Iris pigment epithelial cell (primary cell): ENCODE results near the gene LIG3.
A peak's percentile ranks its signal among the peaks of the same experiment; 100 is the strongest.
"Not testable (repeated sequence)": the region's sequence is repeated elsewhere in the genome, so short reads cannot be mapped to it uniquely, and the experiment has no call there.

Experiments
- DNase-seq: peaks from one replicate; pipeline ENCODE4 v3.0.0-alpha.2; 2011; ENCODE audit warnings: low read depth

The LIG3 gene

DNA sequence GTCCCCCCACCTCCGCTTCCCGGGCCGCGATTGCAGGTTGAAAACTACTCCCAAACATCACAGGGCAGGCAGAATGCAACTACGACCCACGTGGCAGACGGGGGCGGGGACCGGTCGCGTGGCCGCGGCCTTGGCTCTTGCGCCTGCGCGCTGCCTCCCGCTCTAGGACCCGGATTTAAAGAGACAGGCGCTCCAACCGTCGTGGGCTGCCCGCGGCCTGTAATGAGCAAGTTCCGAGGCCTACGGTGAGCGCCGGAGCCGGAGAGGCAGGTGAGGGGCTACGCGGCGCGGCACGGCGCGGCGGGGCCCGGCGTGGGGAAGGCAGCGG is at the start of gene LIG3:
Gene LIG3, plus strand, starts transcription at position 160 of the 328 bp plus-strand sequence. CDS start 2,494 bp downstream, outside the sequence.
- peak; percentile 93 for DNase-seq

DNA sequence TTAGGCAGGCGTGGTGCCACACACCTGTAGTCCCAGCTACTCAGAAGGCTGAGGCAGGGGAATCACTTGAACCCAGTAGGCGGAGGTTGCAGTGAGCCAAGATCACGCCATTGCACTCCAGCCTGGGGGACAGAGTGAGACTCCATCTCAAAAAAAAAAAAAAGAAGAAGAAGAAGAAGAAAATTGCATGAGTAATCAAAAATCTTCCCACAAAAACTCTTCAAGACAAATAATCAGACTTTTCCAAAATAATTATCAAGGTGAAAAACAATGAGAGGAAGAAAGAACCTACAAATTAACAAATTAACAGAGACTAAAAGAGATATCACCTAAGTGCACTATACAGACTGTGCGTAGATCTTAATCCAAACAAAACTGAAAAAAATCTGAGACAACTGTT is 29.5 kb upstream of the LIG3 start:
- DNase-seq: not testable (repeated sequence)

DNA sequence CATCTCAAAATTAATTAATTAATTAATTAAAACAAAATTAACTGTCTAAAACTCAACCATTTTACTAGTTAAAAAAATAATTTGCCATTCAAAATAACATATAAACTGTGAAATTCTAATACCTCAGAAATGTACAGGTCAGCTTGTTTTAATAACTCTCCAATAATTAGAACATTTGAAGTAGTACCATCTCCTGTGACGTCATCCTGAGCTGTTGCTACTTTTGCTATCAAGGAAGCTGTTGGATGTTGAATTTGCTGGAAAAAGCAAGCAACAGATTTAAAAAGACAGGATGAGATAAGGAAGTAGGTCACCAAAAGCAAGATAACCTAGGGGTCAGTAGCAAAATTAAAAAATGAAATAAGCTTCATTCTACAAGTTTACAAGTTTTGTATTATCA is 21.9 kb upstream of the LIG3 start:
- no peak for DNase-seq

DNA sequence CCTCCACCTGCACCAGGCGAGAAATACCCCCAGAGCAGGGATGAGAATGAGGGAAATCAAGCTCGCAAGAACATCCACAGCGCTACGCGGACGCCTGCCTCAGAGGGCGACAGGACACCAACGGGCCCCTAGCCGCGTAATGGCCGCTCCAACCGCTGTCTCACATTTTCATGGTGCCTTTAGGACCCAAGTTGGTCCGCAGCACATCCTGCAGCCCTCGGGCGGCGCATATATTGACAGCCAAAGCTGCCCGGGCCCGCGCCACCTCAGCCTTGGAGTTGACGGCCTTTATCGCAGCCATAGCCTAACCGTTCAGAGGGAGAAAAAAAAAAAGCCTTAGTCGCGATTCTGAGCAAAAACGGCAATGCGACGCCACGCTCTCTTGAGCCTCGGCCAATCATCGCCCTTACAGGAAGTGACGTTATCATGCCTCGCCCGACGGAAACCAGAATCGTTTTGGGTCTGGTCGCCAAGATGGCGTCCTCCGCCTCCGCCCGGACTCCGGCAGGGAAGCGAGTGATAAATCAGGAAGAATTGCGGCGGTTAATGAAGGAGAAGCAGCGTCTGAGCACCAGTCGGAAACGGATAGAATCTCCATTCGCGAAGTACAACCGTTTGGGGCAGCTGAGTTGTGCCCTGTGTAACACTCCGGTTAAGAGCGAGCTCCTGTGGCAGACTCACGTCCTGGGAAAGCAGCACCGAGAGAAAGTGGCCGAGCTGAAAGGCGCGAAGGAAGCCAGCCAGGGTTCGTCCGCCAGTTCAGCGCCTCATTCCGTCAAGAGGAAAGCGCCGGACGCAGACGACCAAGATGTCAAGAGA is 19.0 kb upstream of the LIG3 start, which contains the start of the genes CCT6B and ZNF830:
Gene CCT6B, minus strand, starts transcription at position 368 of the 819 bp plus-strand sequence. Its CDS starts 67 bp downstream, at position 301.
Gene ZNF830, plus strand, starts transcription at position 448 of the 819 bp plus-strand sequence. Its CDS starts 27 bp downstream, at position 475.
- DNase-seq: peak; percentile 96

DNA sequence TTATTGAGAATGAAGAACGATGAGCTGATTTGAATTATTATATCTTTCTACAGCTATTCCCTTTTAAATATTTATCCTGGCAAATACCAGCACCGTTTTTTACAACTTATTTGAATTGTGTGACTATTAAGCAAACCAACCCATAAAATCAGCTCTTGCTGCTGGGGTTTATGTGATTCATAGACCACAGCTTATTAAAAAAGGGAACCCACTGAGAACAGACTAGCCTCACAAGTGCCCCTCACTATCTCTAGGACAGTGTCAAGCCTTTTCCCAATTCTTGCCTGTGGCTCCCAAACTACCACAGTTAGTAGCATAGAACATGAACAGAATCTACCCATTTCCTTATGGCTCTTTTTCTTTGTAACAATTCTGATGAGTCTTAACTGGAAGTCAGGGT is 6.1 kb upstream of the LIG3 start:
- DNase-seq: no peak

DNA sequence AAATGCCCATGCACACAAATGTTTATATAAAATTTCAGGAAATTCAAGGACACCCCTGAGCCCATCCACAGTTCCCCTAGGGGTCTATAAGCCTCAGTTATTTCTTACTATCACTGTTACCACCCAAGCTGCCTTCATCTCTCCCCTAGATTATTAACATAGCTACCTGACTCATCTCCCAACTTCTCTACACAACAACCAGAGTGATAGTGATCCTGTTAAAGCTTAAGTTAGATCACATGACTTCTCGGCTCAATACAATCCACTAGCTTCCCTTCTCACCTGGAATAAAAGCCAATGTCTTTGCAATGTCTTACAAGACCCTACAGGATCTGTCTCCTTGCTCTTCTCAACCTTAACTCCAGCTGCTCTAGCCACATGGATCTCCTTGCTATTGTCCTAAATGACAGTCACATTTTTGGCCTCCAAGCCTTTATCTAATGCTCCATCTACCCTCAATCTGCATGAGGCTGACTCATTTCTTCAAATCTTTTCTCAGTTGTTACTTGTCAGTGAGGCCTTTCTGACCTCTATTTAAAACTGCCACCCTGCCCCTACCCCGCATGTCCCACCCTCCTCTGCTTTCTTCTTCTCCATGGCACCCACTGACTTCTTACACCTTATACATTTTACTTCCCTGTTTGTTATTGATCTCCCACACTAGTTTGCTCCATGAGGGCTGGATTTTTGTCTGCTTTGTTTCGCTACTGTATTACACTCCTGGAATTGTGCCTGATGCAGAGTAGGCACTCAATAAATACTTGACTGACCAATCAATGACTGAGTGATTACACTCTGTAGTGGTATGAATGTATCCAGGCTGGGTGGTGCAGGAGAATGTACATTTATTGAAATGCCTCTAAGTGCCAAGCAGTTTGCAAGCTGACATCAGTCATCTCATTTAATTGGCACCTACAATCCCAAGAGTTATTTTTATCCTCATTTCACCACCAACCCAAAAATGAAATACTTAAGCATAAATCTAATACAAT is 5.2 kb upstream of the LIG3 start:
- no peak for DNase-seq

DNA sequence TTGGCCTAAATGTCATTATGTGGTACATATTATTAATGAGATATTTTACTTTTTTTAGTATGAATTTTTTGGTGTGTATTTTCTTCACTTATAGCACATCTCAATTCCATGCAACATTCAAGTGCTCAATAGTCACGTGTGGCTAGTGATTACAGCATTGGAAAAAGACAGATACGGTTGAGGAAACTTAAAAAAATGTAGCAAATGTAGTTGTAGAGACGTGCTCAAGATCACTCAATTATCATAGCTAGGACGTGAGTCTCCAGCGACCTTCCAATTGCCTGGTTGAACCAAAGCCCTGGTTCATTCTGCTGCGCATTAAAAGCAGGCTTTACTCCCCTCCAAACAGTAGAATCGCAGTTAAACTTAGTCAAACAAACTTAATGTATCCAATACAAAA is 1.2 kb upstream of the LIG3 start:
- no peak for DNase-seq

DNA sequence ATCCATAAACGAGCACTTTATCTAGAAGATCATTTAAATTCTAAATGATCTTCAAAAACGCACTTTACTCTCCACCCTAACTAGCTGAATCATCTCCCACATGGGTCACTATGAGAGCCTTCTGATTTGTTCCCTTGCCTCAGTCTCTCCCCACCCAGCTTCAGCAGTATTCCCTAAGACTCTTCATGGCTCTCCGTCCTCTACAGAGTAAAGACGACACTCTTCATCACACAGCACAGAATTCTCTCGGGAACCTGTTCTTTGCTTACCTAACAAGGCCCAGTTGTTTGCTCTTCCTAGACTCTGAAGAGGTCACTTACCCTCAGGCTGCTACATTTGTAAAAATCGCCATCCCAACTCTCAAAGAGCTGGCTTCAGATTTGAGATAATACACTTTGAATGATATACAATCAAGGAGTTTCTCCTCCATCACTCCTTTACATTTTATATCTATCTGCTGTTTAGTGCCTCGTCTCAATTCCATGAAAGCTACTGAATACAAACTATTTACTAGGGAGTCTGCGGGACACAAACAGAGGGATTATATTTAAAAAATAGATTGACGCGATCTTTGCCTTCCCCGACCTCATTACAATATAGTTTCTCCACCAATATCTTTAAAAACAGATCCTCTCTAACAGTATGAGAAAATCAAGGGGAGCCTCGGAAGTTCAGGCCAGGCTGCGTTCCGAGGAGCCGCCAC is 511 bp upstream of the LIG3 start:
- DNase-seq: peak; percentile 46

DNA sequence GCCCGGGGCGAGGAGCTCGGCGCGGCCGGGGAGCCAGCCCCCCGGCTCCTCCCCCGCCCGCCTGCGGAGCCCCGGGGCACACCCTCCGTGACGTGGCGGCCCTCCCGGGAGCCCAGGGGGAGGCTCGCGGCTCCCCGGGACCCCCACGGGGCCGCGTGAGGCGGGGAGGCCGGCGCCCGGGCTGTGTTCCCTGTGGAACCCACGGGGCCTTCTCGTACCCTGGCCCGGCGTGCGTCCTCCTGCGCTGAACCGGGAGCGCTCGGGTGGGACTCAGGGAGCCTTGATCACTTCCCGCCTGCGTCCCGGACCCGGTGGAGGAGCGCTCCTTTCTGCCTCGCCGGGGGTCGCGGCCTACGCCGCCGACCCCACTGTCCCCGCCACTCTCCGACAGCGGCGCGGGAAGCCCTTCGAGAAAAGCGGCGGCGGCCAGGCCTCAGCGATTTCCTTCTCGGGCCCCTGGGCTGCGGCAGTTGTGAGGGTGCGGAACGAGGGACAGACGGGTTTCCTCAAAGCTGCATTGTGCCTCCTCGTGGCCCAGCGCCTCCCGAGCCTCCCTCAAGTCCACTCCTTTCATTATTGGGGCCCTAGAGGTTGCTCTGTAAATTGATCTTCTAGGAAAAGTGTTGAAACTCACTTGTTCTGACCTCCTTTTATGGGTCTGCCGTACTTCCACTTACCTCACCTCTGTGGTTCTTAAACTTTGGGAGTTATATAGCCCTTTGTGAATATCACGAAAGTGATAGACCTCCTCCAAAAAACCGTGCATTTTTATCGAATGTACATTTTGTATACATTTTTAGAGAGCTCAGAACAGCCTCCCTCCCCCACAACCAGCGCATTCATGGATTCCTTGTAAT is 597 bp downstream of the LIG3 start:
- peak; percentile 89 for DNase-seq

DNA sequence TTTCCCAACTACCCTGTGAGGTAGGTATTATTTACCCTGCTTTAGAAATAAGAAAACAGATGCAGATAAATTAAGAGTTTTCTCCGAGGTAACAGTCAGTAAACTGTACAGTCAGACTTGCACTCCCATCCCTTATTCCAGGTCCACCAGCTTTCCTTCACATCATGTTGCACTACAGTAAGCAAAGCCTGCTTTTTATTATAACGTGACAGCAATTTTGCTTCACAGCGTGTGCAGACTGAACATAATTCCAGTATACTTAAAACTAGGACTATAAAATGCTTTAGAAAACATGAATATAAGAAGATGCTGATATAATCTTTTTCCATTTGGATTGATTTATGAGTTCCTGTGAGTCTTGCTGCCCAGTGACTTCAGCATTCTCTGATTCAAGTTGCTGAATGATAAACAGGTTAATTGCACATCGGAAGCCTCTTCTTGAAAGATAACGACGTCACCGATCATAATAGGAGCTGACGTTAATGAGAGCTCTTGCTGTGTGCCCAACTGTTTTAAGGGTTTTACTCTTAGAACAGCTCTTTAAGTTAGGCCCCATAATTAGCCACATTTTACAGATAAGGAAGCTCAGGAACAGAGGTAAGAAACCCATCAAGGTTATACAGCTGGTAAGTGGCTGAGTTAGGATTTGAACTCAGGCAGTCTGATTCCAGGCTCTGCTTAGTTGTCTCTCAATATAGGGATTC is 1.4 kb downstream of the LIG3 start:
- DNase-seq: peak; percentile 18

DNA sequence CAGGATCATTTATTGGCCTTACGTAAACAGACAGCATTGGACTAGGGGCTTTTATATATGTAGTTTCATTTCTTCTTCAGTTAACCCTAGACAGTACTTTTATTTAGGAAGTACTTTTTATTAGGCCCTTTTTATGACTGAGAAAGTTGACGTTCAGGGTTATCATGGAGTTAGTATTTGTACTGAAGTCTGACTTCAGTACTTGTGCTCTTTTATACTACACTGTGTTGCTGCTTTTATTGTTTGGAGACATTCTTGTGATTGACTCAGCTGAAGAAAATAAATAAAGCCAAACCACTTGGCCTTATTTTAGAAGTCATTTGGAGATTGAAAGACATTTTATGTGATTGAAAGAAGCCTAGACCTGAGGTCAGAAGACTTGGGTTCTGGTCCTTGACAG is 6.9 kb downstream of the LIG3 start:
- DNase-seq: no peak

DNA sequence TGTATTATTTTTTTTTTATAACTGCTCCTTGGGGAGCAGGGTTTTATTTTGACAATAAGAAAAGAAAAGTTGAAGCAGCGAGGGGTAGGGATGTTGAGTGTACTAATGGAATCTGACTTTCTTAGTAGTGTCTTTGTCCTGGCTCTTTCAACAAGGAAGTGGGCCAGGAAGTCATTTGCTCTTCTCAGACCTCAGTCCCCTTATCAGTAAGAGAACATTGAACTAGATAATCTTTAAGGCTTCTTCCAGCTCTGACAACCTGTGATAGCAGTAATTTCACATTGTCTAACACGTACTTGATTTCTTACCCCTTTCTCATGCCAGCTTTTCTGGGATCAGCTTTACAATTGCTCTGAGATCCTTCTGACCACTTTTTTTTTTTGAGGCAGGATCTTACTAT is 8.3 kb downstream of the LIG3 start:
- no peak for DNase-seq

DNA sequence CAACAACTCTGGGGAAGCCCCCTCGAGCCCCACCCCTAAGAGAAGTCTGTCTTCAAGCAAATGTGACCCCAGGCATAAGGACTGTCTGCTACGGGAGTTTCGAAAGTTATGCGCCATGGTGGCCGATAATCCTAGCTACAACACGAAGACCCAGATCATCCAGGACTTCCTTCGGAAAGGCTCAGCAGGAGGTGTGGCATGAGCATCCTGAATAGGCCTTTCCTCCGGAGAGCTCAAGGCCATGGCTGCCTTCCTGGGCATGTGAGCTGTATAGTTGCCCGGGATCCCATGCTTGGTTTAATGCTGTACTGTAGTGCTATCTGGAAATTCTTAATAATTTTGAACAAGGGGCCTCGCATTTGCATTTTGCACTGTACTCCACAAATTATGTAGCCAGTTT is 9.2 kb downstream of the LIG3 start:
- DNase-seq: no peak

DNA sequence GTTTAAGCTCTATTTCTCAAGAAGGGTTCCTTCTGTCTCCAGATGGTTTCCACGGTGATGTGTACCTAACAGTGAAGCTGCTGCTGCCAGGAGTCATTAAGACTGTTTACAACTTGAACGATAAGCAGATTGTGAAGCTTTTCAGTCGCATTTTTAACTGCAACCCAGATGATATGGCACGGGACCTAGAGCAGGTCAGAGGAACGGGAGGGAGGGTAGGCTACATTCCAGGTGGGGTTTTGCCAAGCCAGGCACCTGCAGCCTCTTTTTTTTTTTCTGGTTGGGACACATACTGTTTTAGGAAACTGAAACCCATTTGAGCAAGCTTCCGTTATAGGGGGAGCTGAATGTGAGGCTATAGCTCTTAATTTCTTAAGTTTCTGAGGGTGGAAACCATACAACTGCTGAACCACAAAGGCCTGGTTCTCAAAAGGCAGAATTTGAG is 10.6 kb downstream of the LIG3 start:
- no peak for DNase-seq

DNA sequence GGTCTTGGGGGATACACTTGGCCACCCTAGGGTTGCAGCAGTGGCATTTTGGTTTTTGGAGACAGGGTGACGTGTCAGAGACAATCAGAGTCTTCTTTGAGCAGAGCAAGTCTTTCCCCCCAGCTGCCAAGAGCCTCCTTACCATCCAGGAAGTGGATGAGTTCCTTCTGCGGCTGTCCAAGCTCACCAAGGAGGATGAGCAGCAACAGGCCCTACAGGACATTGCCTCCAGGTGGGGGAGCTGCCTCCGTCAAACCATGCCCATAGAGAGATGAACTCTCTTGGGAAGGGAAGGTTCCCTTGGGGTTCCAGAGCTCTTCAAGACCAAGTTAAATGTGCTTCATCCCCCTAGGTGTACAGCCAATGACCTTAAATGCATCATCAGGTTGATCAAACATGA is 11.3 kb downstream of the LIG3 start:
- no peak for DNase-seq

DNA sequence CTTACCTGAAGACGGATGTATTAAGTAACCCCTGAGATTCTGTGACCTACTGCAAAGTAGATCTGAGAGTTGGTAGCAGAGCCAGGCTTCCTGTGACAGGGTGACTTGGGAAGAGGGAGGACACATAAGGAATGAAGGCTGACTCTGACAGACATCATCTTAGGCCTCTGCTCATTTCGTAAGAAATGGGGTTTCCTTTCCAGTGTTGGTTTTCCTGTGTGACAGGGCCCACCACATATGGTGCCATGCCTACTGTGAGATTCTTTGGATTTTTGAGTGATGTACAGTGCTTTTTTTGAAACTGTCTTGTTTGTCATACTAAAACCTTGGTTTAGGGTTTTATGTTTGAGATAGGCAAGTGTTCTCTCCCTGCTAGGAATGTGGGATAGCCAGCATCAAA is 12.7 kb downstream of the LIG3 start:
- DNase-seq: no peak

DNA sequence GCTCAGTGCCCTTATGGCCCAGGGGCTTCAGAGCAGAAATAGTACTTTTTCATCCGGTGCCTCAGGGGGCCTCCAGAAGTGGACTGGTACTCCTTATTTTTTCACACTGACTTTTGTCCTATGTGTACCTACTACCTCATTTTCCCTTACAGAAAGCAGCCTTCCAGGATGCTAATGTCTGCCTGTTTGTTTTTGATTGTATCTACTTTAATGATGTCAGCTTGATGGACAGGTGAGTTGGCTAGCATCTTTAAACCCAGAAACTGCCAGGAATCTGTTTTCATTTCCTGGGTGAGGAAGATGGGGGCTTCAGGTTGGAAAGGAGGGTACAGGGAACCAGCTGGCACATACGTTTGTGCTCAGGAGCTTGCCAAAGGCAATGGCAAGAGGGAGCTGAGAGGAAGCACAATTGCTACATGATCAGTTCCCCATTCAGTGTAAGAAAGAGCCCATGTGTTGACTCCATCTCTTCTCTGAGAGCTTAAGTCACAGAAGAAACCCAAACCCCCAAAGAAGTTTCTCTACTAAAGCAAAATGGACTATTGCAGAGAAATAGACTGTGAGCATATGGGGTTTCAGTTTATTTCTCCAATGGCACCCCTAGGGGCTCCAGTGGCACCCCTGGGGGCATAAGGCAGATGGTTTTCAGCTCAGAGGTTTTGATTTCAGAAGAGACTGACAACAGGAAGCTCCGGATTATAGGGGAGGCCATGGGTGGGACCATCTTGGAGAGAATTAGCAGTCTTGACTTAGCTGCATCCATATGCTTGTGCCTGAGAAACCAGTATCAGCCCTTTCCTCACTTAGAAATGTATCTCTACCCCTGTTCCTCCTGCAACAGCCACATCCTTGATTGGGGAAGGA is 16.3 kb downstream of the LIG3 start:
- no peak for DNase-seq

DNA sequence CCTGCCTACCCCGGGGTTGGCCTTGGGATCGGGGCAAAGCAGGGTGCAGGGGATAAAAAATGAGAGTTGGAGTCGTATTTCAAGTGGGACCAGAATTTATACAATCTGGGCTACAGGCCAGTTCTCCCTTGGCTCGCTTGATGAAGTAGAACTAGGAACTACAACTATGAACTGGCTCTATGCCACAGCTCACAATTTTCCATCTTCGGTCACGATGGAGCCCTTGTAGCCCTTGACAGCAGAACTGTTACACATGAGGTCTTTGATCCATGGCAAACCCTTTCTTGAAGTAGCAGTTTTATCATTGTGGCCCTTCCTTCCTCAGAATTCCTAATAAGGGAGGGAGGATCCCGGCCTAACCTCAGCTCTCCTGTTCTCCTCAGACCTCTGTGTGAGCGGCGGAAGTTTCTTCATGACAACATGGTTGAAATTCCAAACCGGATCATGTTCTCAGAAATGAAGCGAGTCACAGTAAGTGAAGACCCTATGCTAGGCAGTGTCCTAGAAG is 17.1 kb downstream of the LIG3 start:
- peak; percentile 95 for DNase-seq

DNA sequence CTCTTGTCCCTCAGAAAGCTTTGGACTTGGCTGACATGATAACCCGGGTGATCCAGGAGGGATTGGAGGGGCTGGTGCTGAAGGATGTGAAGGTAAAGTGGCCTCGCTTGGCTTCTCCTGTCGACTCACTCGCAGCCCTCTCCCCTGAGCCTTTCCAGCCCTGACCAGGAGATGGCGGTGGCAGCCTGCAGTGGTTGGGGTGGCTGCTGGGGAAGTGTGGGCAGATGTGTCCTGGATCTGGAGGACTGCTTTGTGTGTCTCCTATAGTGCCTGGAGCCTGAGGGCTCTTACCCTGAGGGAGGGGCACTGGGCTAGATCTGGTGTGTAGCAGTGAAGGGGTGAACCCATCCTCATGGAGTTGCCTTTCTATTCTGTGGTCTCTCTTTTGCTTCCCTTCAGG is 17.9 kb downstream of the LIG3 start:
- peak; percentile 78 for DNase-seq
